Erythroblast (primary cell): ENCODE results near the gene HACE1.

Source experiments
- GATA1 ChIP-seq: IDR thresholded peaks from 2 replicates; pipeline ENCODE4 v1.6.1; 2011; ENCODE audit warnings: low read depth, mild to moderate bottlenecking, control low read depth, low read length, moderate library complexity
- POLR2A ChIP-seq: IDR thresholded peaks from 2 replicates; pipeline ENCODE4 v1.6.1; 2011; ENCODE audit warnings: mild to moderate bottlenecking, low read length

DNA sequence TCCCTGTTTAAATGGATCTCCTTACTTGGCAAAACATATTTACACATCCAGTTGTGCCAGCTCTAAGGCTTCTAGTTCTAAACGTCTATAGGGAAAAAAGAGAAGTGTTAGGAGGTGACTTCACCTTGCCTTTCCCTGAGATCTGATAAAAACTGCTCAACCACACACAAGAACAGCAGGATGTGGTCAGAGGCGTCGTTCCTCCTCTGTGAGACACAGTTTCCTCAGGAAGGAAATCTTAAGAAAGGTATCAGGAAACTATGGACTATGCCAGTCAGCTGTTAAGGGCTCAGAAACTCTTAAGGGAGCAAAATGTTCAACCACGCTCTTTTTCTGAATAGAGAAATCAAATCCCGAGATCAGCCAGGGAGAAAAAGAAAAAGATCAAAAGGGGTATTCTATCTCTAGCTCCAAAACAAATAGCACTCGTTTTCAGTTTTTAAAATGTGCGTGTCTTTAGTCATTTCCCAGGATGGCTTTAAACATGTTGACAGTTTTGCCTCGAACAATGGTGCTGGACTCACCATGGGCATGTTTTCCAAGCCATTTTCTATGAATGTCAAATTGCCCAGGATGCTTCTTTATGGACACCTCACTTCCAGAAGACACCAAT, 154.5 kb downstream of the HACE1 start:
- TF ChIP-seq POLR2A (no peak), GATA1 (no peak)
